HCT116 (cell line): Measurements from ENCODE around the gene CDC42BPA. TPM values are rescaled to one million over a fixed set of nuclear protein-coding genes. Genes with fewer than 3 reads are reported as not detected.

Source experiments
- ATAC-seq: fragments of 200-7000 bp; cut with Tn5 transposase; 2 replicates; pipeline ENCODE4 v1.9.1; 2020; ENCODE audit warnings: mild to moderate bottlenecking, moderate library complexity
- BruUV-seq: library from RNA; stranded (reverse); fragments of 400-500 nt; replicated peaks from 2 replicates; lab custom pipeline; 2021; lab: Mats Ljungman, UMichigan
- CTCF ChIA-PET: fragments of 300-600 bp; sonication (Branson Sonifier 250); formaldehyde crosslinking; loops from one replicate; lab custom pipeline; 2021; ENCODE audit warnings: antibody characterized with exemption; lab: Charles Lee
- POLR2A ChIA-PET: fragments of 300-600, 350-600 bp; sonication (Branson Sonifier 250); formaldehyde crosslinking; loops from one replicate; lab custom pipeline; 2021; ENCODE audit warnings: antibody characterized with exemption; lab: Charles Lee
- RAD21 ChIA-PET, 2 experiments: fragments of 300-600 bp; sonication (Branson Sonifier 250); formaldehyde crosslinking; loops; one replicate each; lab custom pipeline; 2023; ENCODE audit warnings: low total read pairs in 2 of 2; ENCODE audit not compliant: uncharacterized antibody in 2 of 2, unreplicated experiment in 2 of 2, low non-redundant PET in 1 of 2; lab: Charles Lee
- DNase-seq: peaks from one replicate; pipeline ENCODE4 v3.0.0-alpha.2; 2010; ENCODE audit warnings: low read depth, low spot score
- H2AFZ ChIP-seq: fragments of 200-600 bp; shearing (Covaris generic), sonication (generic); 2 replicates; pipeline ENCODE4 v1.6.1; 2017; ENCODE audit warnings: low read depth, mixed run types, mixed read lengths, antibody characterized with exemption, low read length; ENCODE audit not compliant: poor library complexity, severe bottlenecking
- H3K27ac ChIP-seq: 2 replicates; pipeline ENCODE4 v1.5.1; 2012; ENCODE audit warnings: low read depth, low read length
- H3K27me3 ChIP-seq: fragments of 200-600 bp; sonication (generic); 2 replicates; pipeline ENCODE4 v1.6.1; 2016; ENCODE audit warnings: mixed run types, low read length, mixed read lengths; ENCODE audit not compliant: insufficient read depth
- H3K36me3 ChIP-seq, 2 experiments: fragments of 200-500 bp in 1 of 2; fragments of 200-600 bp in 1 of 2; sonication (Bioruptor generic) in 1 of 2; sonication (generic) in 1 of 2; 2 replicates each; pipeline versions ENCODE4 v1.5.1 to v1.6.1; 2014 to 2016; ENCODE audit warnings: low read length in 2 of 2, inconsistent platforms in 1 of 2, mixed read lengths in 1 of 2, mixed run types in 1 of 2; ENCODE audit not compliant: insufficient read depth in 2 of 2, control insufficient read depth in 1 of 2
- H3K4me1 ChIP-seq, 2 experiments: fragments of 200-600 bp in 1 of 2; sonication (generic) in 1 of 2; 2 replicates each; pipeline versions ENCODE4 v1.5.1 to v1.6.1; 2012 to 2017; ENCODE audit warnings: low read length in 2 of 2, inconsistent platforms in 1 of 2, mild to moderate bottlenecking in 1 of 2, mixed read lengths in 1 of 2, mixed run types in 1 of 2, moderate library complexity in 1 of 2; ENCODE audit not compliant: insufficient read depth in 2 of 2, control insufficient read depth in 1 of 2
- H3K4me2 ChIP-seq: fragments of 200-600 bp; sonication (generic); 2 replicates; pipeline ENCODE4 v1.6.1; 2017; ENCODE audit warnings: mixed run types, low read length, mixed read lengths
- H3K4me3 ChIP-seq, 2 experiments: fragments of 200-600 bp in 1 of 2; sonication (generic) in 1 of 2; replicated peaks in 1 of 2; 2 replicates each; pipeline ENCODE4 v1.5.1; 2011 to 2016; ENCODE audit warnings: low read length in 2 of 2, control low read depth in 1 of 2, low read depth in 1 of 2, mild to moderate bottlenecking in 1 of 2, mixed read lengths in 1 of 2, mixed run types in 1 of 2
- H3K79me2 ChIP-seq: fragments of 200-600 bp; sonication (generic); 2 replicates; pipeline ENCODE4 v1.6.1; 2017; ENCODE audit warnings: mild to moderate bottlenecking, mixed run types, low read length, moderate library complexity, mixed read lengths; ENCODE audit not compliant: insufficient read depth
- H3K9ac ChIP-seq: fragments of 200-600 bp; sonication (generic); 2 replicates; pipeline ENCODE4 v1.6.1; 2016; ENCODE audit warnings: low read length, mixed read lengths
- H3K9me2 ChIP-seq: fragments of 200-600 bp; sonication (generic), shearing (Covaris generic); 2 replicates; pipeline ENCODE4 v1.6.1; 2017; ENCODE audit warnings: mixed run types, mild to moderate bottlenecking, moderate library complexity; ENCODE audit not compliant: insufficient read depth
- H3K9me3 ChIP-seq, 2 experiments: fragments of 200-500 bp in 1 of 2; fragments of 200-600 bp in 1 of 2; sonication (Bioruptor generic) in 1 of 2; sonication (generic) in 1 of 2; 2 replicates each; pipeline ENCODE4 v1.6.1; 2014 to 2017; ENCODE audit warnings: low read length in 2 of 2, mixed read lengths in 2 of 2, inconsistent platforms in 1 of 2, low read depth in 1 of 2, mild to moderate bottlenecking in 1 of 2, mixed run types in 1 of 2, moderate library complexity in 1 of 2; ENCODE audit not compliant: control insufficient read depth in 1 of 2, insufficient read depth in 1 of 2
- H4K20me1 ChIP-seq: fragments of 200-600 bp; sonication (generic), shearing (Covaris generic); 2 replicates; pipeline ENCODE4 v1.6.1; 2017; ENCODE audit warnings: mixed run types, mild to moderate bottlenecking, moderate library complexity; ENCODE audit not compliant: insufficient read depth
- CTCF ChIP-seq, 3 experiments: fragments of 200-600 bp in 1 of 3; sonication (generic) in 1 of 3; IDR thresholded peaks in 2 of 3; conservative IDR thresholded peaks in 1 of 3; 2 replicates each; pipeline ENCODE4 v1.5.1; 2012 to 2017; ENCODE audit warnings: low read depth in 2 of 3, low read length in 2 of 3, antibody characterized with exemption in 1 of 3, borderline replicate concordance in 1 of 3, control low read depth in 1 of 3, mild to moderate bottlenecking in 1 of 3, mixed read lengths in 1 of 3, mixed run types in 1 of 3, moderate library complexity in 1 of 3; ENCODE audit not compliant: insufficient read depth in 1 of 3
- EGR1 ChIP-seq: IDR thresholded peaks from 2 replicates; pipeline ENCODE4 v1.6.1; 2012; ENCODE audit warnings: low read depth
- FOSL1 ChIP-seq: IDR thresholded peaks from 2 replicates; pipeline ENCODE4 v1.6.1; 2012; ENCODE audit warnings: low read depth
- MAX ChIP-seq: IDR thresholded peaks from 2 replicates; pipeline ENCODE4 v1.6.1; 2012
- POLR2AphosphoS5 ChIP-seq: IDR thresholded peaks from 2 replicates; pipeline ENCODE4 v1.6.1; 2011; ENCODE audit warnings: mild to moderate bottlenecking, low read depth, low read length, moderate library complexity
- SIN3A ChIP-seq: IDR thresholded peaks from 2 replicates; pipeline ENCODE4 v1.6.1; 2012; ENCODE audit warnings: low read depth
- SP1 ChIP-seq: IDR thresholded peaks from 2 replicates; pipeline ENCODE4 v1.6.1; 2012; ENCODE audit warnings: low read depth
- SRF ChIP-seq: IDR thresholded peaks from 2 replicates; pipeline ENCODE4 v1.6.1; 2012; ENCODE audit warnings: low read depth
- TCF7L2 ChIP-seq: IDR thresholded peaks from 2 replicates; pipeline ENCODE4 v1.7.0; 2011; ENCODE audit warnings: borderline replicate concordance, inconsistent platforms; ENCODE audit not compliant: insufficient read depth, insufficient read length; ENCODE audit errors: extremely low read depth
- ZFX ChIP-seq: fragments of 450-650 bp; IDR thresholded peaks from 2 replicates; pipeline ENCODE4 v1.6.1; 2017
- intact Hi-C: fragments of 100-400 bp; cut with micrococcal nuclease; formaldehyde crosslinking; loops from 2 replicates; pipeline ENCODE4 v1.10.0; 2022
- total RNA-seq: library from RNA; stranded (reverse); gene quantifications from one replicate; pipeline ENCODE4 v1.2.1, GENCODE V29; 2021; ENCODE audit not compliant: unreplicated experiment

The CDC42BPA gene
- total RNA-seq, 1 experiment from 2014 or later, result 44.0 TPM

- intact Hi-C loops, result no loop called here
- BruUV-seq, result no TSS peak
- ChIA-PET RAD21 (no interaction called here), POLR2A (no interaction called here), CTCF (no interaction called here)
- Histone ChIP-seq H3K9me3 (no peaks in the 10 kb centered on the region), H3K4me1 (peaks cover 0 to 6% of the 10 kb centered on the region in 2 experiments; a peak in 1 of 4 replicates), H3K9me2 (no peaks in the 10 kb centered on the region), H3K27me3 (no peaks in the 10 kb centered on the region), H3K4me2 (no peak overlapping the region), H3K9ac (no peak overlapping the region), H2AFZ (no peak overlapping the region), H3K79me2 (peaks cover 98% of the 10 kb centered on the region), H3K36me3 (no peaks in the 10 kb centered on the region), H4K20me1 (no peaks in the 10 kb centered on the region), H3K4me3 (no peak overlapping the region), H3K27ac (no peak overlapping the region)
- TF ChIP-seq ZFX, result no peak
- no peak for TF ChIP-seq POLR2AphosphoS5
- no peak for TF ChIP-seq EGR1
- TF ChIP-seq MAX, result no peak
- no peak for TF ChIP-seq SRF
- no peak for TF ChIP-seq TCF7L2
- TF ChIP-seq SIN3A, result no peak
- TF ChIP-seq FOSL1, result no peak
- no peak for TF ChIP-seq SP1
- TF ChIP-seq CTCF (IDR thresholded peaks at IDR 0.05 in 2 of 3, conservative IDR thresholded peaks at IDR 0.05 in 1 of 3; ENCODE audit: borderline replicate concordance in 1 of 3, insufficient read depth in 1 of 3, low read depth in 2 of 3, low read length in 2 of 3), result no peak
- ATAC-seq, result no peak
- no peak for DNase-seq
Observed at GRCh38 chr1:227299688-227300087, 18.6 kb downstream of the CDC42BPA start.
